Measurements from ENCODE around the gene LRP1.

DNA sequence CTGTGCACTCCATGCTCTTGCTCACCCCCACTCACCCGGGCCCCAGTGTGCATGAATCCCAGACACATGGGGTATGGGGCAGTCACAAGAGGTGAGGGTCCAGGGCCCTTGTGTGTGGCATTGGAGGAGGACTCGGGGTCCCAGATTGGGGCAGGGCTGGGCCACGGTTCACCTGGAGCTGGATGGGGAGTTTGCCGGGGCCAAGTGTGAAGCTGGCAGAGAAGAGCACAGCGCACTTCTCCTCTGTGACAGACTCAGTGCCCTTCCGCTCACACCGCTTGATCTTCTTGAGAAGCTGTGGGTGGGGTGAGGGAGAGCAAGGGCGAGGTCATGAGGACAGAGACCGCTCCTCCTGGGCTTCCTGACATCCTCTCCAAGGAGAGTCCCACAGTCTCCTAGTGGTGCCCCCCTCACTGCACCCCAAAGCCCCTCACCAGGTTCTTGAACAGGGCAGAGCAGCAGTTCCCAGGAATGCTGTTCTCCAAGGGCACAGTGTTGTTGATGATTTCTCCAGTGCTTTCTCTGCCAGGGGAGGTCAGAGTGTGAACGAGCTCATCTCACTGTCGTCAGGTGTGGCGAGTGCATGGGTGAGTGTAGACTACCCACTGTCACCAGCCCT, 23.9 kb upstream of the LRP1 start:
- TF ChIP-seq, protein P1, sequence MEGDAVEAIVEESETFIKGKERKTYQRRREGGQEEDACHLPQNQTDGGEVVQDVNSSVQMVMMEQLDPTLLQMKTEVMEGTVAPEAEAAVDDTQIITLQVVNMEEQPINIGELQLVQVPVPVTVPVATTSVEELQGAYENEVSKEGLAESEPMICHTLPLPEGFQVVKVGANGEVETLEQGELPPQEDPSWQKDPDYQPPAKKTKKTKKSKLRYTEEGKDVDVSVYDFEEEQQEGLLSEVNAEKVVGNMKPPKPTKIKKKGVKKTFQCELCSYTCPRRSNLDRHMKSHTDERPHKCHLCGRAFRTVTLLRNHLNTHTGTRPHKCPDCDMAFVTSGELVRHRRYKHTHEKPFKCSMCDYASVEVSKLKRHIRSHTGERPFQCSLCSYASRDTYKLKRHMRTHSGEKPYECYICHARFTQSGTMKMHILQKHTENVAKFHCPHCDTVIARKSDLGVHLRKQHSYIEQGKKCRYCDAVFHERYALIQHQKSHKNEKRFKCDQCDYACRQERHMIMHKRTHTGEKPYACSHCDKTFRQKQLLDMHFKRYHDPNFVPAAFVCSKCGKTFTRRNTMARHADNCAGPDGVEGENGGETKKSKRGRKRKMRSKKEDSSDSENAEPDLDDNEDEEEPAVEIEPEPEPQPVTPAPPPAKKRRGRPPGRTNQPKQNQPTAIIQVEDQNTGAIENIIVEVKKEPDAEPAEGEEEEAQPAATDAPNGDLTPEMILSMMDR (conservative IDR thresholded peaks at IDR 0.05; ENCODE audit: low read depth, low read length): no peak
- TF ChIP-seq EZH2 (IDR thresholded peaks at IDR 0.05; ENCODE audit: low read length, unreplicated experiment): no peak
